IMR-90 (cell line): ENCODE data around the gene LARP7. TPM values are rescaled to one million over a fixed set of nuclear protein-coding genes. Genes with fewer than 3 reads are reported as not detected.

Experiments used
- ATAC-seq: fragments of 200-7000 bp; cut with Tn5 transposase; 2 replicates; pipeline ENCODE4 v1.9.1; 2020; ENCODE audit warnings: low read depth, mild to moderate bottlenecking, moderate library complexity
- BruUV-seq: library from RNA; stranded (reverse); fragments of 400-500 nt; replicated peaks from 2 replicates; lab custom pipeline; 2021; lab: Mats Ljungman, UMichigan
- CTCF ChIA-PET: fragments of 300-600 bp; formaldehyde crosslinking; extraction: SDS; loops from one replicate; lab custom pipeline; 2021; ENCODE audit warnings: antibody characterized with exemption; lab: Yijun Ruan, JAX
- POLR2A ChIA-PET: fragments of 300-600 bp; sonication (Branson Sonifier 250); formaldehyde crosslinking; loops from one replicate; lab custom pipeline; 2022; ENCODE audit warnings: antibody characterized with exemption; ENCODE audit not compliant: unreplicated experiment; lab: Charles Lee
- DNase-seq: peaks from one replicate; pipeline ENCODE4 v3.0.0; 2013
- H2AFZ ChIP-seq: replicated peaks from 2 replicates; pipeline ENCODE3; 2013; ENCODE audit warnings: low read length, mild to moderate bottlenecking; ENCODE audit not compliant: poor library complexity
- H2AK5ac ChIP-seq: 2 replicates; pipeline ENCODE4 v1.6.1; 2013; ENCODE audit warnings: low read depth, low read length, inconsistent platforms
- H2AK9ac ChIP-seq: replicated peaks from 2 replicates; pipeline ENCODE3; 2013; ENCODE audit warnings: mild to moderate bottlenecking, low read depth, low read length, moderate library complexity; ENCODE audit not compliant: poor library complexity
- H2BK120ac ChIP-seq: 2 replicates; pipeline ENCODE4 v1.6.1; 2013; ENCODE audit warnings: low read depth, low read length, inconsistent platforms
- H2BK15ac ChIP-seq: 3 replicates; pipeline ENCODE4 v1.6.1; 2013; ENCODE audit warnings: low read depth, low read length, inconsistent platforms
- H2BK20ac ChIP-seq: 2 replicates; pipeline ENCODE4 v1.6.1; 2013; ENCODE audit warnings: low read depth, mild to moderate bottlenecking, inconsistent platforms, low read length, moderate library complexity
- H2BK5ac ChIP-seq: 2 replicates; pipeline ENCODE4 v1.6.1; 2013; ENCODE audit warnings: mild to moderate bottlenecking, low read depth, low read length, inconsistent platforms; ENCODE audit not compliant: poor library complexity, severe bottlenecking
- H3K14ac ChIP-seq: replicated peaks from 2 replicates; pipeline ENCODE4 v1.6.1; 2013; ENCODE audit warnings: low read depth, low read length, inconsistent platforms
- H3K18ac ChIP-seq: 2 replicates; pipeline ENCODE4 v1.6.1; 2013; ENCODE audit warnings: low read depth, low read length, control low read depth
- H3K23ac ChIP-seq: 2 replicates; pipeline ENCODE4 v1.6.1; 2013; ENCODE audit warnings: low read depth, low read length, inconsistent platforms
- H3K27ac ChIP-seq: 2 replicates; pipeline ENCODE4 v1.5.1; 2013; ENCODE audit warnings: mild to moderate bottlenecking, control low read depth, low read length; ENCODE audit not compliant: insufficient read depth
- H3K27me3 ChIP-seq: 2 replicates; pipeline ENCODE4 v1.6.1; 2013; ENCODE audit warnings: low read length; ENCODE audit not compliant: control insufficient read depth, insufficient read depth
- H3K36me3 ChIP-seq: 2 replicates; pipeline ENCODE4 v1.6.1; 2013; ENCODE audit warnings: low read length, mixed read lengths; ENCODE audit not compliant: control insufficient read depth, insufficient read depth
- H3K4ac ChIP-seq: 2 replicates; pipeline ENCODE4 v1.6.1; 2013; ENCODE audit warnings: low read depth, low read length, inconsistent platforms
- H3K4me1 ChIP-seq: 2 replicates; pipeline ENCODE4 v1.6.1; 2013; ENCODE audit warnings: low read length, mixed read lengths; ENCODE audit not compliant: control insufficient read depth, insufficient read depth
- H3K4me2 ChIP-seq: 2 replicates; pipeline ENCODE4 v1.6.1; 2013; ENCODE audit warnings: low read depth, mild to moderate bottlenecking, control low read depth, low read length, moderate library complexity
- H3K4me3 ChIP-seq: 2 replicates; pipeline ENCODE4 v1.5.1; 2013; ENCODE audit warnings: low read depth, mild to moderate bottlenecking, control low read depth, low read length, moderate library complexity; ENCODE audit not compliant: insufficient read depth
- H3K56ac ChIP-seq: 2 replicates; pipeline ENCODE4 v1.6.1; 2013; ENCODE audit warnings: low read length, inconsistent platforms; ENCODE audit not compliant: insufficient read depth; ENCODE audit errors: extremely low read depth
- H3K79me1 ChIP-seq, 2 experiments: 2 replicates each; pipeline ENCODE4 v1.6.1; 2013; ENCODE audit warnings: low read length in 2 of 2, inconsistent platforms in 1 of 2, low read depth in 1 of 2
- H3K9ac ChIP-seq: 2 replicates; pipeline ENCODE4 v1.6.1; 2013; ENCODE audit warnings: low read depth, low read length, control low read depth
- H3K9me1 ChIP-seq: 2 replicates; pipeline ENCODE4 v1.6.1; 2013; ENCODE audit warnings: low read length, inconsistent platforms; ENCODE audit not compliant: insufficient read depth
- H3K9me3 ChIP-seq: 2 replicates; pipeline ENCODE4 v1.6.1; 2013; ENCODE audit warnings: low read length; ENCODE audit not compliant: control insufficient read depth, insufficient read depth
- H4K20me1 ChIP-seq: 2 replicates; pipeline ENCODE4 v1.6.1; 2013; ENCODE audit warnings: low read length, inconsistent platforms; ENCODE audit not compliant: insufficient read depth
- H4K5ac ChIP-seq: 2 replicates; pipeline ENCODE4 v1.6.1; 2013; ENCODE audit warnings: mild to moderate bottlenecking, low read depth, low read length, control low read depth
- H4K8ac ChIP-seq, 2 experiments: 2 replicates each; pipeline ENCODE4 v1.6.1; 2013; ENCODE audit warnings: low read depth in 2 of 2, low read length in 2 of 2, control low read depth in 1 of 2, inconsistent platforms in 1 of 2
- H4K91ac ChIP-seq: 2 replicates; pipeline ENCODE4 v1.6.1; 2013; ENCODE audit warnings: low read depth, low read length, inconsistent platforms; ENCODE audit not compliant: insufficient read depth
- BHLHE40 ChIP-seq: fragments of 150-350 bp; IDR thresholded peaks from 2 replicates; pipeline ENCODE4 v1.6.1; 2016; ENCODE audit warnings: mild to moderate bottlenecking, low read depth, low read length
- CEBPB ChIP-seq: IDR thresholded peaks from 2 replicates; pipeline ENCODE4 v1.6.1; 2012; ENCODE audit warnings: low read depth, low read length, improper control_type of control experiment
- ELK1 ChIP-seq: fragments of 150-350 bp; IDR thresholded peaks from 2 replicates; pipeline ENCODE4 v1.6.1; 2016; ENCODE audit warnings: low read depth, mild to moderate bottlenecking, low read length, moderate library complexity, borderline replicate concordance
- FOS ChIP-seq: fragments of 150-350 bp; IDR thresholded peaks from 2 replicates; pipeline ENCODE4 v1.6.1; 2016; ENCODE audit warnings: low read depth, low read length
- MXI1 ChIP-seq: IDR thresholded peaks from 2 replicates; pipeline ENCODE4 v1.6.1; 2012; ENCODE audit warnings: low read depth, mild to moderate bottlenecking, low read length, moderate library complexity, borderline replicate concordance
- NFE2L2 ChIP-seq: fragments of 150-350 bp; IDR thresholded peaks from 2 replicates; pipeline ENCODE4 v1.6.1; 2016; ENCODE audit warnings: low read depth, mild to moderate bottlenecking, low read length
- POLR2A ChIP-seq: IDR thresholded peaks from 2 replicates; pipeline ENCODE4 v1.6.1; 2012; ENCODE audit warnings: mild to moderate bottlenecking, low read depth, low read length
- RAD21 ChIP-seq: IDR thresholded peaks from 2 replicates; pipeline ENCODE4 v1.6.1; 2012; ENCODE audit warnings: low read length, improper control_type of control experiment
- RCOR1 ChIP-seq: IDR thresholded peaks from 2 replicates; pipeline ENCODE4 v1.6.1; 2012; ENCODE audit warnings: mild to moderate bottlenecking, low read length, improper control_type of control experiment; ENCODE audit not compliant: insufficient replicate concordance
- SMC3 ChIP-seq: fragments of 150-350 bp; IDR thresholded peaks from 2 replicates; pipeline ENCODE4 v1.6.1; 2016; ENCODE audit warnings: low read depth, mild to moderate bottlenecking, antibody characterized with exemption, low read length, moderate library complexity
- USF2 ChIP-seq: fragments of 150-350 bp; IDR thresholded peaks from 2 replicates; pipeline ENCODE4 v1.6.1; 2017; ENCODE audit warnings: mild to moderate bottlenecking, antibody characterized with exemption, low read length, low read depth
- WGBS, 2 experiments: methylation state at CpG; one replicate each; pipeline versions ENCODE4 v1.1.5 to v1.1.7; 2013; ENCODE audit warnings: missing lambda C conversion rate in 2 of 2; ENCODE audit not compliant: insufficient read length in 1 of 2; ENCODE audit errors: extremely low coverage in 2 of 2; 5-methylcytosine and 5-hydroxymethylcytosine counted together
- dilution Hi-C: fragments of 300-500 bp; cut with HindIII; formaldehyde crosslinking; loops from one replicate; pipeline ENCODE4 v1.14.3; 2018; ENCODE audit warnings: low sequenced_read_pairs; ENCODE audit not compliant: unreplicated experiment
- in situ Hi-C: fragments of 300-500 bp; cut with MboI; formaldehyde crosslinking; loops from 3 replicates; pipeline ENCODE4 v1.14.3; 2019; ENCODE audit warnings: low sequenced_read_pairs, inconsistent platforms, mixed read lengths
- intact Hi-C: fragments of 100-400 bp; cut with micrococcal nuclease; formaldehyde crosslinking; loops from 2 replicates; pipeline ENCODE4 v1.10.0; 2022
- polyA plus RNA-seq, 3 experiments: library from polyadenylated mRNA; depleted of rRNA; stranded (reverse); fragments of >200 nt; gene quantifications; 2 replicates each; pipeline ENCODE4 v1.2.3, GENCODE V29; 2012; ENCODE audit warnings: low replicate concordance in 1 of 3
- total RNA-seq: library from RNA; depleted of rRNA; stranded (reverse); fragments of >200 nt; gene quantifications from 2 replicates; pipeline ENCODE4 v1.2.3, GENCODE V29; 2012

The LARP7 gene
- total and polyA plus RNA-seq, 2 of the 4 experiments (the other 2 are of a cell fraction) = 5.9 to 15.3 TPM

- ChIA-PET POLR2A (no interaction called here), CTCF (no interaction called here)
- Histone ChIP-seq H3K36me3 (no peaks in the 10 kb centered on the region), H3K79me1 (no peaks in the 10 kb centered on the region), H2AK9ac (no peak overlapping the region), H4K5ac (no peak overlapping the region), H4K20me1 (no peaks in the 10 kb centered on the region), H3K9me3 (no peaks in the 10 kb centered on the region), H4K91ac (no peak overlapping the region), H3K9me1 (no peaks in the 10 kb centered on the region), H3K4me2 (no peak overlapping the region), H3K4me3 (no peak overlapping the region), H2BK20ac (no peak overlapping the region), H3K4me1 (no peaks in the 10 kb centered on the region; the same call in 1 of the 2 replicates), H2BK5ac (no peak overlapping the region), H4K8ac (no peak overlapping the region), H2AFZ (no peak overlapping the region), H3K4ac (no peak overlapping the region), H3K14ac (no peak overlapping the region), H3K23ac (no peak overlapping the region), H2AK5ac (no peak overlapping the region), H2BK120ac (no peak overlapping the region), H2BK15ac (no peak overlapping the region), H3K27me3 (peaks cover 23% of the 10 kb centered on the region), H3K27ac (no peak overlapping the region), H3K9ac (no peak overlapping the region), H3K56ac (no peak overlapping the region), H3K18ac (no peak overlapping the region)
- in situ Hi-C loops (no loop called here), intact Hi-C loops (no loop called here), dilution Hi-C loops (no loop called here)
- no peak for DNase-seq
- no CpG with 5 or more reads among the region's 1 CpG for WGBS, 2 experiments
- BruUV-seq = no TSS peak
- ATAC-seq = no peak
- no peak for TF ChIP-seq FOS
- no peak for TF ChIP-seq ELK1
- no peak for TF ChIP-seq POLR2A
- TF ChIP-seq USF2 = no peak
- no peak for TF ChIP-seq RCOR1
- TF ChIP-seq NFE2L2 = no peak
- no peak for TF ChIP-seq SMC3
- TF ChIP-seq BHLHE40 = no peak
- TF ChIP-seq RAD21 = no peak
- TF ChIP-seq CEBPB = no peak
- TF ChIP-seq MXI1 = no peak
These were observed 65.9 kb downstream of the LARP7 start for GRCh38 chr4:112702892-112703291.
